ENCODE measurements around the gene ZNF576.
"Not testable (repeated sequence)": the region's sequence is repeated elsewhere in the genome, so short reads cannot be mapped to it uniquely, and the experiment has no call there.

Gene ZNF576

GRCh38 chr19:43594081-43594697 is 2.2 kb upstream of the ZNF576 start:
- Histone ChIP-seq H3K4me1 (ENCODE audit: insufficient read depth, low read length) (peaks cover 33% of the 10 kb centered on the region), H3K27ac (ENCODE audit: low read depth, low read length) (no peak overlapping the region), H3K27me3 (ENCODE audit: control insufficient read depth in 1 of 2, insufficient read depth in 2 of 2, low read length in 2 of 2) (no peaks in the 10 kb centered on the region), H3K9ac (ENCODE audit: low read length) (no peak overlapping the region), H3K4me3 (ENCODE audit: low read depth in 1 of 2, low read length in 2 of 2) (peak overlapping the region; percentile 77 to 88), H3K9me3 (ENCODE audit: low read length) (no peaks in the 10 kb centered on the region), H3K36me3 (ENCODE audit: insufficient read depth, low read length) (peaks cover 29% of the 10 kb centered on the region)

GRCh38 chr19:43594710-43595604 is 1.4 kb upstream of the ZNF576 start:
- no peaks in the 10 kb centered on the region for H3K27me3 ChIP-seq (ENCODE audit: control insufficient read depth in 1 of 2, insufficient read depth in 2 of 2, low read length in 2 of 2)
- H3K9me3 ChIP-seq (ENCODE audit: low read length), result no peaks in the 10 kb centered on the region
- peaks cover 33% of the 10 kb centered on the region for H3K4me1 ChIP-seq (ENCODE audit: insufficient read depth, low read length)
- peak overlapping the region; percentile 77 to 88 for H3K4me3 ChIP-seq (ENCODE audit: low read depth in 1 of 2, low read length in 2 of 2)
- H3K27ac ChIP-seq (ENCODE audit: low read depth, low read length), result peak overlapping the region; percentile 94
- peaks cover 31% of the 10 kb centered on the region for H3K36me3 ChIP-seq (ENCODE audit: insufficient read depth, low read length)
- H3K9ac ChIP-seq (ENCODE audit: low read length), result peak overlapping the region; percentile 88

GRCh38 chr19:43595605-43595998 is 793 bp upstream of the ZNF576 start:
- peaks cover 33% of the 10 kb centered on the region for H3K4me1 ChIP-seq (ENCODE audit: insufficient read depth, low read length)
- H3K9me3 ChIP-seq (ENCODE audit: low read length), result no peaks in the 10 kb centered on the region
- H3K27me3 ChIP-seq (ENCODE audit: control insufficient read depth in 1 of 2, insufficient read depth in 2 of 2, low read length in 2 of 2), result no peaks in the 10 kb centered on the region
- peak overlapping the region; percentile 88 for H3K9ac ChIP-seq (ENCODE audit: low read length)
- peak overlapping the region; percentile 94 for H3K27ac ChIP-seq (ENCODE audit: low read depth, low read length)
- peak overlapping the region; percentile 77 to 88 for H3K4me3 ChIP-seq (ENCODE audit: low read depth in 1 of 2, low read length in 2 of 2)
- peaks cover 27% of the 10 kb centered on the region for H3K36me3 ChIP-seq (ENCODE audit: insufficient read depth, low read length)

- peak overlapping the region; percentile 75 to 80 for H3K4me3 ChIP-seq (ENCODE audit: low read depth in 1 of 2, low read length in 2 of 2)
- H3K27ac ChIP-seq (ENCODE audit: low read depth, low read length), result peak overlapping the region; percentile 98
- H3K9me3 ChIP-seq (ENCODE audit: low read length), result no peaks in the 10 kb centered on the region
- peaks cover 33% of the 10 kb centered on the region for H3K4me1 ChIP-seq (ENCODE audit: insufficient read depth, low read length)
- peak overlapping the region; percentile 62 for H3K9ac ChIP-seq (ENCODE audit: low read length)
- H3K27me3 ChIP-seq (ENCODE audit: control insufficient read depth in 1 of 2, insufficient read depth in 2 of 2, low read length in 2 of 2), result no peaks in the 10 kb centered on the region
- peaks cover 33% of the 10 kb centered on the region for H3K36me3 ChIP-seq (ENCODE audit: insufficient read depth, low read length)
Observed at GRCh38 chr19:43596842-43597461, 557 bp downstream of the ZNF576 start.

- no peaks in the 10 kb centered on the region for H3K9me3 ChIP-seq (ENCODE audit: low read length)
- H3K4me1 ChIP-seq (ENCODE audit: insufficient read depth, low read length), result peaks cover 33% of the 10 kb centered on the region
- H3K27ac ChIP-seq (ENCODE audit: low read depth, low read length), result no peak overlapping the region
- no peak overlapping the region for H3K9ac ChIP-seq (ENCODE audit: low read length)
- H3K36me3 ChIP-seq (ENCODE audit: insufficient read depth, low read length), result peaks cover 27% of the 10 kb centered on the region
- no peak overlapping the region for H3K4me3 ChIP-seq (ENCODE audit: low read depth in 1 of 2, low read length in 2 of 2)
- H3K27me3 ChIP-seq (ENCODE audit: control insufficient read depth in 1 of 2, insufficient read depth in 2 of 2, low read length in 2 of 2), result no peaks in the 10 kb centered on the region
Observed at GRCh38 chr19:43597876-43598275, 1.5 kb downstream of the ZNF576 start.

DNA sequence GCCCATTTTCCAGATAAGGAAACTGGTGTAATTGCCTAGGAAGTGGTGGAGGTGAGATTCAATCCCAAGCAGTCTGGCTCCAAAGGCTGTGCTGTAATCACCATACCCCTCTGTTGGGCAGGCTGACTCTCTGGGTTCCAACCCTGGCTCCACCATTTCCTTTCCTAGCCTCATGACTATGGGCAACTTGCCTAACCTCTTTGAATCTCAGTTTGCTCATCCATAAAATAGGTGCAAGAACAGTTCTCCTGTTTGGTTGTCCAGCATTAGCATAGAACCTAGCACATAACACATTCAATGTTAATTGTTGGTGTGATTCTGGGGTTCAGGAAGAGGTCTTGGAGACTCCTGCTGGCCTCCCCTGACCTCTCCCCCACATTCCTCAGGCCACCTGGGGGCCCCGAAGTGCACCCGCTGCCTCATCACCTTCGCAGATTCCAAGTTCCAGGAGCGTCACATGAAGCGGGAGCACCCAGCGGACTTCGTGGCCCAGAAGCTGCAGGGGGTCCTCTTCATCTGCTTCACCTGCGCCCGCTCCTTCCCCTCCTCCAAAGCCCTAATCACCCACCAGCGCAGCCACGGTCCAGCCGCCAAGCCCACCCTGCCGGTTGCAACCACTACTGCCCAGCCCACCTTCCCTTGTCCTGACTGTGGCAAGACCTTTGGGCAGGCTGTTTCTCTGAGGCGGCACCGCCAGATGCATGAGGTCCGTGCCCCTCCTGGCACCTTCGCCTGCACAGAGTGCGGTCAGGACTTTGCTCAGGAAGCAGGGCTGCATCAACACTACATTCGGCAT is 2.2 kb downstream of the ZNF576 start:
- Histone ChIP-seq H3K27me3 (ENCODE audit: control insufficient read depth in 1 of 2, insufficient read depth in 2 of 2, low read length in 2 of 2) (no peaks in the 10 kb centered on the region), H3K27ac (ENCODE audit: low read depth, low read length) (no peak overlapping the region), H3K4me3 (ENCODE audit: low read depth in 1 of 2, low read length in 2 of 2) (no peak overlapping the region), H3K9me3 (ENCODE audit: low read length) (no peaks in the 10 kb centered on the region), H3K4me1 (ENCODE audit: insufficient read depth, low read length) (peaks cover 28% of the 10 kb centered on the region), H3K9ac (ENCODE audit: low read length) (no peak overlapping the region), H3K36me3 (ENCODE audit: insufficient read depth, low read length) (peaks cover 20% of the 10 kb centered on the region)

DNA sequence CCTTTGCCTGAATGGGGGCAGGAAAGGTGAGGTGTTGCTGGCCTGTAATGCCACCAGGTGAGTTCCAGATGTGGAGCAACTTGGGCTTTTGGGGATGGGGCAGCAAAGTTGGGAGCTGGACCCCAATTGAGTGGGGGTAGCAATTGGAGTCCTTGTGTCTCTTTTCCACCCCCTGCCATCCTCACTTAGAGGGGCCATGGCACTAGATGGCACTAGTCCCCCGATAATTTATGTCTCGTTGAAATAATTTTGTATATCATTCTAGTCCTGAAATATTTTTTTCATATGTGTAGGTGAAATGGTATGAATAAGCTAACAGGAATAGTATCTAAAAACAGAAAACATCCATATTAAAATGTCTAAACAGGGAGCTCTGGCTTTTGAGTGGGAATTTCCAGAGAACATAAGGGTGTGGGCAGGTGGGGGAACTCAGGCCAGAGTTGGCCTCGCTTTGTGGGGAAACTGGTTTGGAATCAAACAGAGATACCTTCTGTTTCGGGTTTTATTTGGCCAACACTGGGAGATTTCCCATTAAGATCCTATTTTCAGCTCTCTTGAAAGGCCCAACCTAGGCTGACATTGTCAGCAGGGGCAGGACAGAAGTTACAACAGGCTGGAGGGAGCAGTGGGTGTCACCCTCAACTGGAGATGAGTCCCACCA is 3.4 kb downstream of the ZNF576 start:
- Histone ChIP-seq H3K9ac (ENCODE audit: low read length) (no peak overlapping the region), H3K9me3 (ENCODE audit: low read length) (no peaks in the 10 kb centered on the region), H3K4me3 (ENCODE audit: low read depth in 1 of 2, low read length in 2 of 2) (no peak overlapping the region), H3K36me3 (ENCODE audit: insufficient read depth, low read length) (peaks cover 13% of the 10 kb centered on the region), H3K27me3 (ENCODE audit: control insufficient read depth in 1 of 2, insufficient read depth in 2 of 2, low read length in 2 of 2) (no peaks in the 10 kb centered on the region), H3K27ac (ENCODE audit: low read depth, low read length) (no peak overlapping the region), H3K4me1 (ENCODE audit: insufficient read depth, low read length) (peaks cover 17% of the 10 kb centered on the region)

GRCh38 chr19:43600326-43600725 is 3.9 kb downstream of the ZNF576 start:
- not testable (repeated sequence) for H3K9ac ChIP-seq (ENCODE audit: low read length); H3K27me3 ChIP-seq (ENCODE audit: control insufficient read depth in 1 of 2, insufficient read depth in 2 of 2, low read length in 2 of 2); H3K9me3 ChIP-seq (ENCODE audit: low read length); H3K27ac ChIP-seq (ENCODE audit: low read depth, low read length); H3K4me3 ChIP-seq (ENCODE audit: low read depth in 1 of 2, low read length in 2 of 2)
- Histone ChIP-seq H3K36me3 (ENCODE audit: insufficient read depth, low read length) (peaks cover 13% of the 10 kb centered on the region), H3K4me1 (ENCODE audit: insufficient read depth, low read length) (peaks cover 16% of the 10 kb centered on the region)

DNA sequence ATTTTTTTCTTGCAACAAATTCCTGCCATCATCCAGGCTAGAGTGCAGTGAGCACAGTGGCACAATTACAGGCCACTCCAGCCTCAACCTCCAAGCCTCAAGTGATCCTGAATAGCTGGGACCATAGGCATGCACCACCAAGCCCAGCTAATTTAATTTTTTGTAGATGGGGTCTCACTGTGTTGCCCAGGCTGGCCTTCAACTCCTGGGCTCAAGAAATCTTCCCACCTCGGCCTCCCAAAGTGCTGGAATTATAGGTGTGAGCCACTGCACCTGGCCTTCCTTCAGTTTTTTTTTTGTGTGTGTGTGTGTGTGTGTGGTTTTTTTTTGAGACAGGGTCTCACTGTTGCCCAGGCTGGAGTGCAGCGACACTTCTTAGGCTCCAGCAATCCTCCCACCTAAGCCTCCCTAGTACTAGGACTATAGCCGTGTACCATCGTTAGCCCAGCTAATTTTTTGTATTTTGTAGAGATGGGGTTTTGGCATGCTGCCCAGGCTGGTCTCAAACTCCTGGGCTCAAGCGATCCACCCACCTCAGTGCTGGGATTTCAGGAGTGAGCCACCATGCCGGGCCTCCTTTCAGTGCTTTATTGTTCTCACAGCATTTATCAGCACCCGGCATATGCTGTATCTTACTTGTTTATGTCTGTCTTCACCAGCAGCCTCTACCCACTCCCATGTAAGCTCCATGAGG is 9.6 kb downstream of the ZNF576 start:
- Histone ChIP-seq H3K9ac (ENCODE audit: low read length) (no peak overlapping the region), H3K4me3 (ENCODE audit: low read depth in 1 of 2, low read length in 2 of 2) (no peak overlapping the region), H3K4me1 (ENCODE audit: insufficient read depth, low read length) (no peaks in the 10 kb centered on the region), H3K36me3 (ENCODE audit: insufficient read depth, low read length) (peaks cover 24% of the 10 kb centered on the region), H3K9me3 (ENCODE audit: low read length) (no peaks in the 10 kb centered on the region), H3K27me3 (ENCODE audit: control insufficient read depth in 1 of 2, insufficient read depth in 2 of 2, low read length in 2 of 2) (no peaks in the 10 kb centered on the region), H3K27ac (ENCODE audit: low read depth, low read length) (no peak overlapping the region)

DNA sequence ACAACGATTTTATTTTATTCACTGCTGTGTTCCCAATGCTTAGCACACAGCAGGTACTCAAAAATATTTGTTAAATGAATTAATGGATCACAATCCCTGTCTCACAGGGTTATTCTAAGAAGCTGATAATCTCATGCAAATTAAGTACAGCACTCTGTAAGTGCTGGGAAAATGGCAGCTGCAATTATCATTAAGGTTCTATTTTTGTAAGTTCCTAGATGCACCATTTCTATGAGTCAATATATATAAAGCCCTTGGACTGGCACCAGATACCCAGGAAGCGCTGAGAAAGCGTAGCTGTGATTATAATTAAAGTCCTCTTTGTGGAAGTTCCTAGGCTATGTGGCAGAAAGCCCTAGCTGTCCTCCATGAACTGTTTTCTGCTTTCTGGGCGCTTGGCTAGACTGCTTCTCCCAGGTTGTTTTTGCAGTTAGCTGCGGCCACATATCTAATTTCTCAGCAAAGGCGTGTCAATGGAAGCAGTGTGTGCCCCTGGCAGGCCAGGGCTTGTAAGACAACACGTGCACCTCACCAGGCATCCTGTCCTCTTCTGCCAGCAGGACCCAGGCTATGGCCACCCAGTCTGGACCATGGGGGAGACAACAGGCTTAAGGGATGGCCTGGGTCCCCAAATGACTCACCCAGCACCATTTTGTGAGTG is 10.3 kb downstream of the ZNF576 start:
- H3K27ac ChIP-seq (ENCODE audit: low read depth, low read length), result no peak overlapping the region
- peaks cover 22% of the 10 kb centered on the region for H3K36me3 ChIP-seq (ENCODE audit: insufficient read depth, low read length)
- no peaks in the 10 kb centered on the region for H3K4me1 ChIP-seq (ENCODE audit: insufficient read depth, low read length)
- no peaks in the 10 kb centered on the region for H3K9me3 ChIP-seq (ENCODE audit: low read length)
- no peak overlapping the region for H3K9ac ChIP-seq (ENCODE audit: low read length)
- H3K4me3 ChIP-seq (ENCODE audit: low read depth in 1 of 2, low read length in 2 of 2), result no peak overlapping the region
- H3K27me3 ChIP-seq (ENCODE audit: control insufficient read depth in 1 of 2, insufficient read depth in 2 of 2, low read length in 2 of 2), result no peaks in the 10 kb centered on the region

All from muscle layer of colon (tissue), 2 donors.